Measurements from ENCODE around the gene KRTAP9-3. TPM values are rescaled to one million over a fixed set of nuclear protein-coding genes. Genes with fewer than 3 reads are reported as not detected.
"Not testable (repeated sequence)": the region's sequence is repeated elsewhere in the genome, so short reads cannot be mapped to it uniquely, and the experiment has no call there.

The KRTAP9-3 gene
- total RNA-seq, 1 donor from 2014 or later, result not detected

GRCh38 chr17:41226051-41226450, 6.2 kb upstream of the KRTAP9-3 start:
- DNase-seq (ENCODE audit: low spot score), result no peak
- intact Hi-C loops (cut with micrococcal nuclease), result no loop called here
- Mint-ChIP-seq H3K4me3 (ENCODE audit: low read depth) (no peak overlapping the region), H3K36me3 (ENCODE audit: low read depth) (no peaks in the 10 kb centered on the region), H3K27me3 (ENCODE audit: low read depth) (peaks cover 11% of the 10 kb centered on the region), H3K4me1 (ENCODE audit: low read depth) (no peaks in the 10 kb centered on the region), H3K27ac (no peak overlapping the region), H3K9me3 (no peaks in the 10 kb centered on the region)

GRCh38 chr17:41226598-41227095, 5.6 kb upstream of the KRTAP9-3 start, which contains the start of gene KRTAP9-2:
KRTAP9-2 (plus strand) TSS chr17:41226648; CDS start chr17:41226655, 7 bp downstream.
- DNase-seq (ENCODE audit: low spot score); H3K4me1 Mint-ChIP-seq (ENCODE audit: low read depth); intact Hi-C loops (cut with micrococcal nuclease); H3K36me3 Mint-ChIP-seq (ENCODE audit: low read depth); H3K27me3 Mint-ChIP-seq (ENCODE audit: low read depth); H3K27ac Mint-ChIP-seq; H3K4me3 Mint-ChIP-seq (ENCODE audit: low read depth); H3K9me3 Mint-ChIP-seq: not testable (repeated sequence)

- DNase-seq (ENCODE audit: low spot score), result no peak
- H3K36me3 Mint-ChIP-seq (ENCODE audit: low read depth), result no peaks in the 10 kb centered on the region
- H3K4me3 Mint-ChIP-seq (ENCODE audit: low read depth), result no peak overlapping the region
- no peaks in the 10 kb centered on the region for H3K4me1 Mint-ChIP-seq (ENCODE audit: low read depth)
- H3K9me3 Mint-ChIP-seq, result no peaks in the 10 kb centered on the region
- no peak overlapping the region for H3K27ac Mint-ChIP-seq
- peaks cover 22% of the 10 kb centered on the region for H3K27me3 Mint-ChIP-seq (ENCODE audit: low read depth)
- intact Hi-C loops (cut with micrococcal nuclease), result no loop called here
These were observed 2.2 kb upstream of the KRTAP9-3 start for GRCh38 chr17:41230094-41230493.

GRCh38 chr17:41231731-41232130, 518 bp upstream of the KRTAP9-3 start:
- Mint-ChIP-seq H3K27me3 (ENCODE audit: low read depth) (peaks cover 26% of the 10 kb centered on the region), H3K4me3 (ENCODE audit: low read depth) (no peak overlapping the region), H3K9me3 (no peaks in the 10 kb centered on the region), H3K4me1 (ENCODE audit: low read depth) (no peaks in the 10 kb centered on the region), H3K36me3 (ENCODE audit: low read depth) (no peaks in the 10 kb centered on the region), H3K27ac (no peak overlapping the region)
- intact Hi-C loops (cut with micrococcal nuclease), result no loop called here
- DNase-seq (ENCODE audit: low spot score), result no peak

- not testable (repeated sequence) for H3K27ac Mint-ChIP-seq
These were observed 4.9 kb downstream of the KRTAP9-3 start for GRCh38 chr17:41237116-41237515.

GRCh38 chr17:41237949-41238437, 5.7 kb downstream of the KRTAP9-3 start, which contains the start of gene KRTAP9-8:
KRTAP9-8 (plus strand) TSS chr17:41237999; CDS start chr17:41238052, 53 bp downstream.
- H3K36me3 Mint-ChIP-seq (ENCODE audit: low read depth); H3K27ac Mint-ChIP-seq; DNase-seq (ENCODE audit: low spot score); H3K4me1 Mint-ChIP-seq (ENCODE audit: low read depth); H3K4me3 Mint-ChIP-seq (ENCODE audit: low read depth); H3K9me3 Mint-ChIP-seq; intact Hi-C loops (cut with micrococcal nuclease): not testable (repeated sequence)
- peaks cover 18% of the 10 kb centered on the region for H3K27me3 Mint-ChIP-seq (ENCODE audit: low read depth)

More at GRCh38 chr17:41237116-41237515, 4.9 kb downstream of the KRTAP9-3 start:
- H3K36me3 Mint-ChIP-seq (ENCODE audit: low read depth); DNase-seq (ENCODE audit: low spot score); H3K9me3 Mint-ChIP-seq; H3K4me1 Mint-ChIP-seq (ENCODE audit: low read depth); intact Hi-C loops (cut with micrococcal nuclease); H3K4me3 Mint-ChIP-seq (ENCODE audit: low read depth): not testable (repeated sequence)
- peaks cover 17% of the 10 kb centered on the region for H3K27me3 Mint-ChIP-seq (ENCODE audit: low read depth)

GRCh38 chr17:41246995-41247787, 14.9 kb downstream of the KRTAP9-3 start:
- intact Hi-C loops (cut with micrococcal nuclease); H3K9me3 Mint-ChIP-seq; H3K27ac Mint-ChIP-seq; H3K4me3 Mint-ChIP-seq (ENCODE audit: low read depth); DNase-seq (ENCODE audit: low spot score); H3K36me3 Mint-ChIP-seq (ENCODE audit: low read depth); H3K4me1 Mint-ChIP-seq (ENCODE audit: low read depth): not testable (repeated sequence)
- H3K27me3 Mint-ChIP-seq (ENCODE audit: low read depth), result peaks cover 15% of the 10 kb centered on the region

- H3K27me3 Mint-ChIP-seq (ENCODE audit: low read depth), result peaks cover 18% of the 10 kb centered on the region
- H3K4me3 Mint-ChIP-seq (ENCODE audit: low read depth); H3K9me3 Mint-ChIP-seq; H3K27ac Mint-ChIP-seq; intact Hi-C loops (cut with micrococcal nuclease); H3K4me1 Mint-ChIP-seq (ENCODE audit: low read depth); DNase-seq (ENCODE audit: low spot score); H3K36me3 Mint-ChIP-seq (ENCODE audit: low read depth): not testable (repeated sequence)
These were observed 17.5 kb downstream of the KRTAP9-3 start, which contains the start of gene KRTAP9-4 for GRCh38 chr17:41249637-41250240. KRTAP9-4 (plus strand) TSS chr17:41249687; CDS start chr17:41249721, 34 bp downstream.

- no peak for DNase-seq (ENCODE audit: low spot score)
- Mint-ChIP-seq H3K4me1 (ENCODE audit: low read depth) (no peaks in the 10 kb centered on the region), H3K4me3 (ENCODE audit: low read depth) (no peak overlapping the region), H3K27ac (no peak overlapping the region), H3K9me3 (no peaks in the 10 kb centered on the region), H3K36me3 (ENCODE audit: low read depth) (no peaks in the 10 kb centered on the region), H3K27me3 (ENCODE audit: low read depth) (peaks cover 22% of the 10 kb centered on the region)
- intact Hi-C loops (cut with micrococcal nuclease), result no loop called here
These were observed 19.0 kb downstream of the KRTAP9-3 start for GRCh38 chr17:41251261-41251660.

- H3K9me3 Mint-ChIP-seq, result no peaks in the 10 kb centered on the region
- no peak overlapping the region for H3K4me3 Mint-ChIP-seq (ENCODE audit: low read depth)
- H3K27me3 Mint-ChIP-seq (ENCODE audit: low read depth), result peaks cover 37% of the 10 kb centered on the region
- no peak overlapping the region for H3K27ac Mint-ChIP-seq
- intact Hi-C loops (cut with micrococcal nuclease), result no loop called here
- H3K4me1 Mint-ChIP-seq (ENCODE audit: low read depth), result no peaks in the 10 kb centered on the region
- no peak for DNase-seq (ENCODE audit: low spot score)
- H3K36me3 Mint-ChIP-seq (ENCODE audit: low read depth), result no peaks in the 10 kb centered on the region
These were observed 22.6 kb downstream of the KRTAP9-3 start for GRCh38 chr17:41254861-41255260.

- H3K9me3 Mint-ChIP-seq; H3K36me3 Mint-ChIP-seq (ENCODE audit: low read depth); H3K4me1 Mint-ChIP-seq (ENCODE audit: low read depth); H3K4me3 Mint-ChIP-seq (ENCODE audit: low read depth); DNase-seq (ENCODE audit: low spot score); H3K27ac Mint-ChIP-seq; intact Hi-C loops (cut with micrococcal nuclease): not testable (repeated sequence)
- H3K27me3 Mint-ChIP-seq (ENCODE audit: low read depth), result peaks cover 33% of the 10 kb centered on the region
These were observed 23.4 kb downstream of the KRTAP9-3 start, which contains the start of gene KRTAP9-9 for GRCh38 chr17:41255381-41256290. KRTAP9-9 (plus strand) TSS chr17:41255384.

- Mint-ChIP-seq H3K36me3 (ENCODE audit: low read depth) (no peaks in the 10 kb centered on the region), H3K9me3 (no peaks in the 10 kb centered on the region), H3K4me1 (ENCODE audit: low read depth) (no peaks in the 10 kb centered on the region), H3K27ac (no peak overlapping the region), H3K27me3 (ENCODE audit: low read depth) (peaks cover 39% of the 10 kb centered on the region), H3K4me3 (ENCODE audit: low read depth) (no peak overlapping the region)
- intact Hi-C loops (cut with micrococcal nuclease), result no loop called here
- DNase-seq (ENCODE audit: low spot score), result no peak
These were observed 24.0 kb downstream of the KRTAP9-3 start for GRCh38 chr17:41256291-41256685.
